HuH-7 (cell line): Measurements from ENCODE around the gene NR1D2.

Source experiments
- DNase-seq: peaks from one replicate; pipeline ENCODE4 v3.0.0; 2011; ENCODE audit warnings: low spot score

Gene NR1D2

GRCh38 chr3:23966328-23966727 is 21.2 kb downstream of the NR1D2 start:
- no peak for DNase-seq

GRCh38 chr3:23968463-23969184 is 23.5 kb downstream of the NR1D2 start:
- no peak for DNase-seq

- DNase-seq, result no peak
Observed at GRCh38 chr3:23969393-23969792, 24.3 kb downstream of the NR1D2 start.

- DNase-seq, result no peak
Observed at GRCh38 chr3:23971684-23972083, 26.6 kb downstream of the NR1D2 start.

- DNase-seq, result no peak
Observed at GRCh38 chr3:23976555-23976954, 31.5 kb downstream of the NR1D2 start.

- DNase-seq, result no peak
Observed at GRCh38 chr3:23979569-23979968, 34.5 kb downstream of the NR1D2 start.

GRCh38 chr3:23981136-23981535 is 36.0 kb downstream of the NR1D2 start:
- DNase-seq, result no peak

GRCh38 chr3:23981955-23982354 is 36.9 kb downstream of the NR1D2 start:
- DNase-seq, result no peak

- DNase-seq, result no peak
Observed at GRCh38 chr3:23984934-23985333, 39.8 kb downstream of the NR1D2 start.

GRCh38 chr3:23985747-23986544 is 40.9 kb downstream of the NR1D2 start:
- DNase-seq, result no peak

- DNase-seq, result no peak
Observed at GRCh38 chr3:23987356-23987755, 42.3 kb downstream of the NR1D2 start.

GRCh38 chr3:23991306-23991682 is 46.2 kb downstream of the NR1D2 start:
- DNase-seq, result no peak

- no peak for DNase-seq
Observed at GRCh38 chr3:23991683-23992628, 46.9 kb downstream of the NR1D2 start.

- no peak for DNase-seq
Observed at GRCh38 chr3:23993556-23994243, 48.6 kb downstream of the NR1D2 start.

- DNase-seq, result no peak
Observed at GRCh38 chr3:23994244-23994569, 49.1 kb downstream of the NR1D2 start.

GRCh38 chr3:23995219-23995618 is 50.1 kb downstream of the NR1D2 start:
- no peak for DNase-seq

- no peak for DNase-seq
Observed at GRCh38 chr3:23996095-23996524, 51.0 kb downstream of the NR1D2 start.

- DNase-seq, result peak; percentile 64
Observed at GRCh38 chr3:23999012-23999641, 54.0 kb downstream of the NR1D2 start.

- no peak for DNase-seq
Observed at GRCh38 chr3:24002129-24002528, 57.0 kb downstream of the NR1D2 start.

GRCh38 chr3:24003466-24003865 is 58.4 kb downstream of the NR1D2 start:
- DNase-seq, result no peak

GRCh38 chr3:24004171-24004938 is 59.3 kb downstream of the NR1D2 start:
- no peak for DNase-seq
